ENCODE data around the gene GPR63.

GPR63 gene

DNA sequence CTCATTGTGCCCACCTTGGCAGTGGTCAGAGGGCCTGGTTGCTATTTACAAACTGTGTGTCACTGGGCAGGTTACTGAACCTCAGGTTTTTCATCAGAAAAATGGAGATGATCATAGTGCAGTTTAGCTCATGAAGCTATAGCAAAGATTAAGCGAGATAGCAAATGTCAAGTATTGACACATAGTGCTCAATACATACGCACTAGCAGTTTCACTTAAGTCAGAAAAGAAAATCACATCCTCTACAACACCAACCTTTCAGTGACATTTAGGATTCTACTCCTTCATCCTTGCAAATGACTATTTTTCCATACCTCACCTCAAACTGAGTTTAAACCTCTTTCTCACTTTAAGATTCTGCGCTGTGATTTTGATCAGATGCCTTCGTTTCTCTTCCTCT, 16.2 kb downstream of the GPR63 start:
- no peak for DNase-seq

DNA sequence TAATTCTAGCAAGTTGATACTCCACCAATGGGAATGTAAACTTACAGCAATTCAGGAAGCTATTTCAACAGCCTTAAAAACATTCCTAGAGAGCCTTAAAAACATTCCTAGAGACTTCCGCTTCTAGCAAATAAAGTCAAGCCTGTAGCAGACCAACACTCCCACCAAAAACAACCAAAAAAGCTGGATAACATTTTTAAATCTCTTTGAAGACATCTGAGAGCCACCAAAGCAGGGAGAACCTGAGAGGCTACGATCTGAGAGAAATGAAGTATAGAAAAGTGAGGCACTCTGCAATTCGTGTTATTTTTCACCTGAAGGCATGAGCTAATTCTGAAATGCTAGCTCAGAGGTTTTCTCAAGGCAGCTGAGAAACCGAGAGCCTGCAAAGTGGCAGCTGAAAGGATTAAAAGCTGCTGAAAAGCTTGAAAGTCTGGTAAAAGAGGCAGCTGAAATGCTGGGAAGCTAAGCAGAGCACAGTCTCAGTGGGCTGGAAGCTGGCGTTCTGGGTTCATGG, 20.9 kb downstream of the GPR63 start:
- DNase-seq = no peak

DNA sequence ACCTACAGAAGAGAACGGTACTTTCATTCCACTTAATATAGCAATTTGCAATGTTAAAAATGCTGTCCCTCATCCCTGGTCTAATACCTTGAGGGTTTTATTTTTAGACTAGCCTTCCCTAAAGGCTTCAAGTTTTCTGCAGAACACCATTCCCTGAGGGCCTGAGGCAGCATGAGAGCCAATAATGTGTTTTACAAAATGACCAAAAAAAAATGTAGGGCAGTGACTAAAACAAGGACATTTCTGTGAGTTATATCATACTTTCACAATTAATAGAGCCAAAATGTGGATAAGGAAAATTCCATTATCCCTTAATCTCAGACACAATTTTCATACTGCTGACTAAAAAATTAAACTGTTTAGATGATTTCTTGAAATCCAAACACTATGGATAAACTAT, 22.7 kb downstream of the GPR63 start:
- no peak for DNase-seq

DNA sequence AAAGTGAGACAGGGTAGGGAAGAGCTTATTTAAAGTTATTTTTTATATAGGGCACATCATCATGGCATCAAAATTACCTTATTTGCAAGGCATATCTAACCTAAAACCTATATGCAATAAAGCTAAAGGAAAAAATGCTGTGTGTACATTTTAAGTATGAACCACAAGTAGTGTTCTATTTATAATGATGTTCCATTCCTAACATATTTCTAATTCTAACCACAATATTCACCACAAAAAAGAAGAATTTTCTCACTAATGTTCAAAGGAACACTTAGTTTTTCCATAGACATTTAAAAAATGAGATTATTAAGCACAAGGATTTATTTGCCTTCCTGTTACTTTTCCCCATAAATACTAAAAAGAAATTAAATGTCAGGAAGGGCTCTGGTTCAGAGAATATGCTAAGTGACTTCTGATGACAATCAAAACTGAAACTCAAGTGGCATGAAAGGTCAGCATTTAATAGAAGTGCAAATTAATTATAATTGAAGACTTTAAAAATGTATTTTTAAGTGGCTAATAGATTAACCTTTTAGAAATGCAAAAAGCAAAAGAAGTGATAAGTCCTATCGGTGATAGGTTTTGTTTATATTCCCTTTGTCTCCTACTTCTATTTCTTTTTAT, 25.1 kb downstream of the GPR63 start:
- no peak for DNase-seq

DNA sequence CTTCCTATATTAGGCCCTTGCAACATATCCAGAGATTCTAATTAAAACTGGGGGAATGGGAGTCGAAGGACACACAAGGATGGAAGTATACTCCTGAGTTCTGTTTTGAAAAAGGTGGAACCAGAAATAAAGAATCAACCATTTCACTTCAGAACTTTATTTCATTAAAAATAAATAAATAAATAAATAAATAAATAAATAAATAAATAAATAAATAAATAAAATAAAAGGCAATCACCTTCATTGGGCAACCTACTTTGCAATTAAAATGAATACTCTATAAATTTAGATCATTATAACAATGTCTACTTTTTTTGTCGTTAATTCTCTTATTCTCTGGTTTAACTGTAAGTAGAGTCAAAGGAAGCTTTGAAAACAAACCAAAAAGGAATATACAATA, 25.6 kb downstream of the GPR63 start:
- no peak for DNase-seq

DNA sequence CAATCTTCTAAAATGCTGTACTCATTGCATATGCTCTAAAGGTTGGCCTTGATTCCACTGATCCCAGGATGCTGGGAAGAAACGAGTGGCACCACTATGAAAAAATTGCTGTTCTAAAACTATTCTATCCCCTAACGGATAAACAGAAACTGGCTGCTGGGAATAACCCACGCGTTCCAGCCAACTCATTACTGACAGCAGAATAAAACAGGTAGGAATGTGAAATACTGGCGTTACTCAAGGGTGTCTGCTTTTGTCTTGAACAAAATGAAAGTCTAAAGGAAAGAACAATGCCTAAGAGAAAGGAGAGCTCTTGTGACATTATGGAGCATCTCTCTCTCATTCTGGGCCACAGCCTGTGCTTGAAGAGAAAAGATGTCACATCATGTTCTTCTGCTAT, 26.1 kb downstream of the GPR63 start:
- DNase-seq = no peak

DNA sequence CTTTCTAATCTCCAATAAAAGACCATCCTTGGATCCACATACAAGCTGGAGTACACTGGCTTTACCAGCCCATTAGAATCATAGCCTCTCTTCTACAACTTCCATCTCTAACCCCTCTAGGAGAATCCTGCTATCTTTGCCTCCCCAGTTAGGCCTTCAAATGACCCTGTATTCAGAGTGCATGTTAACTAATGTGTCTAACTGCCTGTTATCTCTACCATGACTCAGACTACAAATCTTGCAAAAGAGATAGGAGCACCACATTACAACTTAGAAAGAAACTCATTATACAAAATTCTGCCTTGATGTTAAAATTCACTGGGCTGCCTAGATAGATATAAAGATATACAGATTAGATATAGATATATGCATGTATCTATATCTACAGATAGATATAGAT, 28.2 kb downstream of the GPR63 start:
- DNase-seq = no peak

DNA sequence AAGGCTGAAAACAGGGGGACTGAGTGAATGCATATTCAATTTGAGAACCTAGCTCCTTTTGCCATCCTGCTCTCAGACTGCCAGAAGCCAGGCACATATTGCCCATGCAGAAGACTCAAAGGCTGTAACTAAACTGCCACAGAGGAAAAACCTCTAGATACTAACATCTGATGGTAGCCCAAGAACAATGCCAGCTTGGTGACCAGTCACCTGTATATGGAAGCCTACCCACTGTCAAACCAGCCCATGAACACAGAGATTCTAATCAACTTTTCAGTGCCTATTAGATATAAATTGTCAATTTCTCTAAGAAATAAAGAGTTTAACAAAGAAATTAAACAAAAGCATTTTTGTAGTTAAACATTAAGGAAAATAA, 34.2 kb downstream of the GPR63 start:
- no peak for DNase-seq

DNA sequence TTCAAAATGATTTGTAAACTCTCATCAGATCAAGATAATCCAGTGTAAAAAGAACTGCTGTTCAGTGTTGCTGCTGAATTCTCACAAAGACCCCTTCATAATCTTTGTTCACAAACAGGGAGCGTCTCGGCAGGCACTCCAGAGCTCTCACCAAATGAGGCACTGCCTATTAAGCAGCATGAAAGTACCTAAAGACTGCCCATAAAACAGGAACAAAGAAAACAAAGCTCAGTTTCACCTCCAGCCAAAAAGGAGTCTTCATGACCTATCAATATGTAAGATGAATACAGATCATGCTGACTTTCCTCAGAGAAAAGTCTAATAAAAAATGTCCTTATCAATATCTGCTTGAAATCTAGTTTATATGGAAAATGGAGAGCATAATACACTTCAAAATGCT, 41.8 kb downstream of the GPR63 start:
- DNase-seq = no peak

DNA sequence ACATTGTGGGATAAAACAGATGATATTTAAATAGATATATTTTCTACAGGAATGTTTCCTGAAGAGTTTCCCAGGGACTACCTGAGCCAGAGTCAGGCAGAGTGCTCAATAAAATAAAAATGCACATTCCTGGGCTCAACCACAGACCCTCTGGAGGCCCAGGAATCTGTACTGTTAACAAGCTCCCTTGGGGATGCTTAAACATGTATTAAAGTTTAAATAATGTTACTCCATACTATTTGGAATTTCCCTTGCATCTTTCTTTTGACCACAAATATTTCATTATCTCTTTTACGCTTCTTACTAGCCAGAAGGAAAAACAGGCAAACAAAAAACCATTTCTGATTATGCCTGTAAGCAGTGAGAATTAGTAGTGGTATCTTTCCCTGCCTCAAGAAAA, 42.3 kb downstream of the GPR63 start:
- no peak for DNase-seq

DNA sequence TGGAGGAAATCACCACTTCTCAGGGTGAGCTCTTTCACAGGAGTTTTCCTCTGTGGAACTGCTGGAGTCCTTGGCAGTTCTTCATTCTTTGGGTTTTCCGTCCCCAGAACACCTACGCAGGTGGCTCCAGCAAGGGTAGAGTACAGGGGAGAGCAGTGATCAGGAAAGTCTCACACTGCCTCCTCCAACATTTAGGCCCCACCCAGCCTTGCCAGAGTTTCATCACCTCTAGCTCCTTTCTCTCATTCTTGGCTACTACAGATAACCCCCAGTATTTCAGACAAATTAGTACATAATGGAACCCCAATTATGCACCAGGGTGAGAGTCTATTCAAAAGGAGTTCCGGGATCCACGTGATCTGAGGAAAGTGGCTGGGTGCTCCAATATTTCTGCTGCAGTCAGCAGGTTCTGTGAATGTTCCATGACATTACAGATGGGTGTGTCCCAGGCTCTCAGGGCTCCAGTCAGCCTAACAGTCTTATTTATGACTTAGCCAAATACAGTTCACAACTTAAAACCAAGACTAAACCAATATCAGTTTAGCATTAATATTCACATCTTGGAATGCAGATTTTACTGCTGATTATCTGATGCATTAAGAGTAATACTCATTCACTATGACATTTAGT, 44.6 kb downstream of the GPR63 start:
- no peak for DNase-seq

DNA sequence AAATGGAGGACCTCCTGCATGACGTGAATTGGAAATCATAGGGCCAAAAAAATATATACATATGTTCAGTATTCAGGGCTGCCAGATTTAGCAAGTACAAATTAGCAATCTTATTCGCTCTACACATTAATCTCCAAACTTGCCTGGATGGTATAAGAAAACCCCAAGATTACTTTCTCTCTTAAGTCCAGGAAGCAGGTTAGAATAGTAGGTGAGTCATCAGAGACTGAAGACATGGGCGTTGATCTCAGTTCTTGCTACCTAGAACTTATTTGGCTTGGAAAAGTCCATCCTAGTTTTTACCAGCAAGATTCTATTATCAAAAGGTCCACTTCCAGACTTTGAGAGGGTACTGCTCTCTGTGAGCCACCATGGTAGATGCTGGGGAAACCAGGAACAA, 47.4 kb downstream of the GPR63 start:
- DNase-seq = no peak

DNA sequence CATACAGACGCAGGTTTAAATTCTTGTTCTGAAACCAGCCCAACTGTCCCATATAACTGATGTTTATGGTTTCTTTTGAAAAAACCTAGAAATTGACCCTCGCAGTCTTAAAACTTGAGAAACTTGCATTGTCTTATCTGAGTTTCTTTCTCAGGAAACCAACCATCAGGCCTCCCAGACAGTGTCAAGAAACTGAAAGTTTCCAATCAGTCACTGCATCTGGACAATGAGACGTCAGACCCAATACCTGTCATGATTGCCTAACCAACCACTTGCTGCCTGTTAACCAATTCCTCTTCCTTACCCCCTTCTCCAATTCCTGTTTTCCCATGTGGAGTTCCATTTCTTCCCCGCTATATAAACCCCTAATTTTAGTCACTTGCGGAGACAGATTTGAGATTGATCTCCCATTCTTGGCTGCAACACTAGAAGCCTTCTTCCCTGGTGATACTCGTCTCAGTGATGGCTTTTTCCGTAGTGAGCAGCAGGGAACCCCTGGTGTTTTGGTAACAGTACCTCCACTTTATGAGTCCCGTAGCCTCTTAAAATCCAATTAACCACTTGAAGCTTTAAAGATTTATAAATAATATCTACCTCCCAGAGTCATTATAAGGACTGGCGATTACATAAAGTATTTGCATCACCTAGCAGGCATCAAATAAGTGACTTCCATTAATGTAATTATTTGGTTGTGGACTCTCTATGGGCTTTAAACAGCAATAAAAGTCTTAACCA, 49.3 kb downstream of the GPR63 start:
- no peak for DNase-seq

DNA sequence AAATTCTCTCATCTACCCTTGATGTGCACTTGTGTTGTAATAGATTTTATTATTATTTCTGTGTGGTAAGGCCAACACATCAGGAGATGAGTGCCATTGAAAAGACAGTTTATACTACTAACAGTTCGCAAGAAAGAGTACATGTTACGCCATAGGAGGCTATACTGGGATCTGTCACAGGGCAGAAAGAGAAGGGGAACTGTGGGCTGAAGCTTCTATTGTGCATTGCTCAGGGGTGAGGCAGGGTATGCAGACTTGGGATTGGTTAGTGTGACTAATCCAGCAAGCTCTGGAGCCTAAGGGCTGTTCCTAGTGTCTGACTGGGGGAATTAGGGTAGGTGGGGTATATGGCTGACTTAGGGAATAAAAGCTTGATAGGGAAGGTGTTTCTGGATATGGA, 50.9 kb downstream of the GPR63 start:
- peak; percentile 1 to 20 for DNase-seq

DNA sequence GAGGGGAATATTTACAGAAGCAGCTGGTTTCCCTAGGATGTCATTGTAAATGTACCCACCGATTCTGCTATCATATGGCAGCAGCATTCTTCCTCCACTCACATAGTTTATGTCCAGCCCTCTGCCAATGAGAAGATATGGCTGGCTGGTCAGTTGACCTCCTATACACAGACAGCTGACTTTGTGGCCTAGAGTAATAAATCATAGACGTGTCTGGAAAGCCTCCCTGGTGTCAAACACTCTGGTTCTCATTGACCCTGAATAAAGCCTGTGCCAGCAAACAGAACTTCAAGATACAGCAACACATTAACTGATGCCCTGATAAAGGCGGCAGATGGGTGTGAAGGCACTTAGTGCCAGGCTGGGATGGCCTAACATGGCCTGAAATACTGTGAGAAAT, 52.6 kb downstream of the GPR63 start:
- no peak for DNase-seq

DNA sequence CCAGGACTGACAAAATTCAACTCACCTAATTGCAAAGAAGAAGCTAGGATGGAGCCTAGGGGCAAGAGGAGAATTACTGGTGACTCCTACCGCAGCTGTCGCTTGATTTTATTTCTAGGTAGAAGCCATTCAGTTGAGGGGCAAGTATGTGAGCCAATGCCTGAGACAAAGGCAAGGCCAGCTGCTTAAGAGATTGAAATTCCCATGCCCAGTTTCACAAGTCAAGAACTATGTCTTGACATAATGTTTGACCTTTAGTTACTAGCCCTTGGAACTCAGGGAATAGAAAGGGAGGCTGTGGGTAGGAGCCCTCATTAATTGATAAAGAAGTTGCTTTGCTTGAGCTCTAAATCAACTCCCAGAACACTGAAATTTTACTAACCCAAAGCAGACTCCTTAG, 54.0 kb downstream of the GPR63 start:
- DNase-seq = no peak

DNA sequence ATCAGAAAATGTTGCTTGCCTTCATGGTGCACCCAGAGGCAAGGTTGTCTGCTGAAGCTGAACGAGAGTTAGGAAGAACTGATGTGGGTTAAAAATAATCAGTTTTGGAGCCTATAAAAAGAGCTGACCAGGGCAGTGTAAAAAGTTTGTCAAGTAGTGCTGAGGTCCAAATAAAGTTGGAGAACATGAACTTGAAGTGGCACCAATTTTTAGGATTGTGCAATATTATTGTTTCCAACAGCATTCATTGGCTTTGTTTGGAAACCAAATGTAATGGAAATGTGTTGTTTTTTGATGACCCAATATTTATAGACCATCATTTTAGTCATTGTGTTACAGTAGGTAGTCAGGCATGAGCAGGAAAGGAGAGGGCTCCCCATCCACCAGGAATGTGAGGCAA, 55.7 kb downstream of the GPR63 start:
- no peak for DNase-seq

DNA sequence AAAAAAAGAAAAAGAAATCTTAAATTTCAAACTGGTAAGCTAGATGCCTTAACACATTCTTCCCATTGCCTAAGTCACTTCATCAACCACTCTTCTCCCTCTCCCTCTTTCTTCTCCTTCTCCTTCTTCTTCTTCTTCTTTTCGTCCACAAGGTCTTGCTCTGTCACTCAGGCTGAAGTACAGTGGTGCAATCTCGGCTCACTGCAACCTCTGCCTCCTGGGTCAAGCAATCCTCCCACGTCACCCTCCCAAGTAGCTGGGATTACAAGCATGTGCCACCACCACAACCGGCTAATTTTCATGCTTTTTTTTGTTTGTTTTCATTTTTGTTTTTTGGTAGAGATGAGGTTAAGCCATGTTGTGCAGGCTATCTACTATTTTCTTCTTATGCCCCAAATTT, 60.2 kb downstream of the GPR63 start:
- no peak for DNase-seq

DNA sequence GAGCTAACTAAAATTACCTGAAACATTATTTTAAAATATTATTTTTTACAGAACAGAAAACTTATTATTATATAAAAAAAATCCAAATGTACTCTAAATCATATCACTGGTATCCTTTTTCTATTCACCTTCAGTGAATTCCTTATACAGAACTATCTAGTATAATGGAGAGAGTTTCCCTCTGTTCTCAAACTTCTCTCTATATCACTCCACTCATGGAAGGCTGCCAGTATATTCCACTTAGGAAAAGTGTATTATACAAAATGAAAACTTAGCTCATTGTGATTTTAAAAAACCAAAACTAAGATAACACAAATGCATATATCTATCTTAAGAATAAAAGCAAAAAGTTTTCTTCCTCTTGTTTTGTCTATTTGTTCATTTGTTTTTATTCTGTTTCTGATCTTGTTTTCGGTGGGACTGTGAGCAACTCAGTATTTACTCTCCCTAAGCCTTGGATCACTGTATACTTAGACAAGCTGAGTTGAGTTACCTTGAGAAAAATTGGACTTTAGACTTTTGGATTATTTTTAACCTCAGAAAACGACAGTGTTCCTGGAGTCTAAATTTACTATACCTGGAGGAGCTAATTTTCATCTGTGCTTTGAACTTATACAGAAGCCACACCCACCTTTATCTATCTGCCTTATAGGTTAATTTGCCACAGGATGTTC, 61.4 kb downstream of the GPR63 start:
- DNase-seq = no peak

DNA sequence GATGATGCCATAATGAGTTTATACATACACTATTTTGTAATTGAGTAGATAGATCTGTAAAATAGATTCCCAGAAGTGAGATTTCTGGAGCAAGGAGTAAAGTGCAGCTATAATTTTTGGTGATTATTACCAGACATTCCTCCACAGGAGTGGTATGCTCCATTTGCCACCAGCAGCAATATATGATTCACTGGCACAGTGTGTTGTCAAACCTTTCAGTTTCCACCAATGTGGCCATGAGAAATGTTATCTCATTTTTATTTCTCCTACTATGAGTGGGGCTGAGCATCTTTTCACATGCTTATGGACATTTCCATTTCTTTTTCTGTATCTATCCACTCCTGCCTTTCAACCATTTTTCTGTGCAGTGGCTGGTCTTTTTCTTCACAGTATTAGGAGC, 70.5 kb downstream of the GPR63 start:
- no peak for DNase-seq

DNA sequence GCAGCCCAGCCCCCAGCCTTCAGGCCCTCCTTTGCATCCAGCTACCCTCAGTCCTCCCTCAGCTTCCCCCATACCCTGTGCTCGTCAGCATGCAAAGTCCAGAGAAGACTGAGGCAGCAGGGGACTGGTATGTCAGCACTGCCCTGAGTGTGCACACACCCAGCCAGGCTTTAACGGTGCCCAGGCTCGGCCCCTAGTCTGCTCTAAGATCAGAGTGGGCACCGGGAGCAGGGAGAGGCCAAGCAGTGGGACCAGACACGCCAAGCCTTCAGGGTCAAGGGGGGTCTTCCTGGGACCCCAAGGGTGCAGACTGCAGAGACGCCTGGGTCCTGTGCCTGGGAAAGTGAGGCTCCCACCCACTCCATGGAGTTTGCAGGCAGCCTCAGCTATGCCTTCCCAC, 74.7 kb downstream of the GPR63 start:
- no peak for DNase-seq

DNA sequence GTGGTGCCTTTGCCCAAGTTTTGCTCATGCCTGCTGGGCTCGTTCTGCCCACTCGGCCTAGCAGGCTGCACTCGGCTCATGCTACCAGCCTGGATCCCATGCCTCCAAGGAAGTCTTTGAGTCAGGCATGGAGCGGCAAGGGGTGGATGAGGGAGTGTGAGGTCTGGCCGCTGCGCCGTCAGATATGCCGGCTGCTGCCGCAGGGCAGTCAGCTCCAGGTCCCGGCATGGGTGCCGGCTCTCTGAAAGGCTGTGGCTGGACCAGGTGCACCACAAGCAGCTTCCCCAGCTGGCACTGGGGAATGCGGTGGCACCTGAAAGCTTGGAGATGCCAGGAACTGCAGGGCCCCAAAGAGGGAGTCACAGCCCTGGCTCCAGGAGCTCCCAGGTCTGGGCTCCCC, 75.5 kb downstream of the GPR63 start:
- no peak for DNase-seq

DNA sequence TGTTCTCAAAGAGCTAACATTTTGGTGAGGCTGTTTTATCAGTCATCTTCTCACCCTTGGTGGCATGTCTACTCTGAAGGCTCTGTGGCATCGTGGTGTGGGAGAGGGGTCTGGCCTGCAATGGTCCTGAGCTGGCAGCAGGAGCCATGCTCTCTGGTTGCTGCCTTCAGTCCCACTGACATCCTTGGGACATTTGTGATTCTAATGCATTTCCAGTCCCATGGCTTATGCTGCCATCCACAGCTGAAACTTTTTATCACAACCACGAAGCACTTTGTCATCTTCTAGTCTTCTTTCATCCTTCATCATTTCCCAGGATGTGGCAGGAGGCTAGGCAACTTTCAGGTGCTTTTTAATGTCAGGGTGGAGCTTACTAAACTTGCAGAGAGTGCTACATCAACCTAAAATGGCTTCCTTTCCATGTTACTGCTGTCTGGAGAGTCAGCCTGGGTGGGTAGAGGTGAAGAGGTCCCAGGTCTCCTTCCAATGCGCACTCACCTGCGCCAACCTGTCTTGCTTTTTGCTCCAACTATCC, 77.1 kb downstream of the GPR63 start:
- DNase-seq = no peak

DNA sequence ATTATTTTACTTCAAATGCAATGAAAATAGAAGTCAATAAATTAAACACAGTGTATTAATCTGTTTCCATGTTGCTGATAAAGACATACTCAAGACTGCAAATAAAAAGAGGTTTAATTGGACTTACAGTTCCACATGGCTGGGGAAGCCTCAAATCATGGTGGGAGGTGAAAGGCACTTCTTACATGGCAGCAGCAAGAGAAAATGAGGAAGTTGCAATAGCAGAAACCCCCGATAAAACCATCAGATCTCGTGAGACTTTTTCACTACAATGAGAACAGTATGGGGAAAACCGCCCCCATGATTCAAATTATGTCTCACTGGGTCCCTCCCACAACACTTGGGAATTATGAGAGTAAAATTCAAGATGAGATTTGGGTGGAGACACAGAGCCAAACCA, 82.2 kb downstream of the GPR63 start:
- DNase-seq = peak; percentile 4 to 20

Measured in inflammatory macrophage treated with lipopolysaccharide for 1 hour (primary cell).